HepG2 (cell line): ENCODE measurements around the gene CBL.

Experiments used
- CTCF ChIP-seq: sonication (generic); formaldehyde crosslinking; IDR thresholded peaks from 2 replicates; pipeline ENCODE4 v1.5.0; 2020; ENCODE audit warnings: mild to moderate bottlenecking, missing genetic modification reagents, moderate library complexity
- GFI1 ChIP-seq: sonication (generic); formaldehyde crosslinking; IDR thresholded peaks from 2 replicates; pipeline ENCODE4 v1.5.0; 2020; ENCODE audit warnings: missing genetic modification reagents, mild to moderate bottlenecking, borderline replicate concordance
- NCOA2 ChIP-seq: sonication (generic); formaldehyde crosslinking; IDR thresholded peaks from 2 replicates; pipeline ENCODE4 v1.8.0; 2022; ENCODE audit warnings: inconsistent platforms
- ZNF484 ChIP-seq: sonication (generic); formaldehyde crosslinking; IDR thresholded peaks from 2 replicates; pipeline ENCODE4 v1.5.1; 2020; ENCODE audit warnings: mild to moderate bottlenecking, low read depth, missing genetic modification reagents, borderline replicate concordance

GRCh38 chr11:119158467-119158866 lies 47.7 kb upstream of the CBL start:
- TF ChIP-seq CTCF (CRISPR knock-in tag): no peak
- no peak for TF ChIP-seq GFI1 (CRISPR knock-in tag)
- no peak for TF ChIP-seq ZNF484 (CRISPR knock-in tag)
- TF ChIP-seq NCOA2 (CRISPR knock-in tag): no peak
